Kidney (tissue), 22 donors: ENCODE results near the gene MAPKBP1. TPM values are rescaled to one million over a fixed set of nuclear protein-coding genes. Genes with fewer than 3 reads are reported as not detected.
"Not testable (repeated sequence)": the region's sequence is repeated elsewhere in the genome, so short reads cannot be mapped to it uniquely, and the experiment has no call there.

ENCODE experiments used
- DNase-seq, 5 donors: peaks; one replicate each; pipeline ENCODE4 v3.0.0-alpha.2; 2013 to 2020
- FAIRE-seq: peaks from 2 replicates; lab custom pipeline; 2012; peaks lifted over from hg19 to GRCh38; lab: Jason Lieb, UNC
- H3K27ac ChIP-seq, 2 donors: one replicate each; pipeline ENCODE4 v1.7.0; 2013; ENCODE audit warnings: low read depth in 2 of 2, low read length in 2 of 2, inconsistent platforms in 1 of 2
- H3K27me3 ChIP-seq: one replicate; pipeline ENCODE4 v1.7.1; 2013; ENCODE audit warnings: low read length, inconsistent platforms; ENCODE audit not compliant: control insufficient read depth, insufficient read depth
- H3K36me3 ChIP-seq, 3 donors: one replicate each; pipeline versions ENCODE4 v1.7.0 to v1.7.1; 2013; ENCODE audit warnings: low read length in 3 of 3, control low read depth in 1 of 3, inconsistent platforms in 1 of 3; ENCODE audit not compliant: insufficient read depth in 3 of 3, control insufficient read depth in 2 of 3
- H3K4me1 ChIP-seq, 3 donors: one replicate each; pipeline versions ENCODE4 v1.7.0 to v1.7.1; 2013; ENCODE audit warnings: low read length in 3 of 3, inconsistent platforms in 1 of 3, low read depth in 1 of 3; ENCODE audit not compliant: control insufficient read depth in 2 of 3, insufficient read depth in 2 of 3
- H3K4me3 ChIP-seq, 3 donors: one replicate each; pipeline versions ENCODE4 v1.7.0 to v1.8.1; 2013; ENCODE audit warnings: low read length in 3 of 3, control low read depth in 1 of 3, inconsistent platforms in 1 of 3
- H3K9ac ChIP-seq, 3 donors: one replicate each; pipeline versions ENCODE4 v1.7.0 to v1.7.1; 2013; ENCODE audit warnings: low read length in 3 of 3, control low read depth in 1 of 3, inconsistent platforms in 1 of 3
- H3K9me3 ChIP-seq, 3 donors: one replicate each; pipeline versions ENCODE4 v1.7.0 to v1.7.1; 2013; ENCODE audit warnings: low read length in 3 of 3, control low read depth in 1 of 3, inconsistent platforms in 1 of 3; ENCODE audit not compliant: control insufficient read depth in 2 of 3, insufficient read depth in 1 of 3
- CTCF ChIP-seq: IDR thresholded peaks from 3 replicates; pipeline ENCODE4 v1.5.1; 2012; ENCODE audit warnings: mild to moderate bottlenecking, moderate library complexity, borderline replicate concordance; ENCODE audit not compliant: insufficient read depth; ENCODE audit errors: extremely low read depth
- intact Hi-C: fragments of 100-400 bp; cut with DNase I; formaldehyde crosslinking; loops from one replicate; pipeline ENCODE4 v1.11.1; 2022
- long read RNA-seq, 10 donors: library from polyadenylated mRNA in 1 of 10; unstranded in 1 of 10; transcript quantifications; one replicate each; pipeline ENCODE4 v2.0.0 and lab custom pipeline, GENCODE V29; 2021 to 2026
- polyA plus RNA-seq: library from polyadenylated mRNA; stranded (reverse); fragments of 350-450 nt; fragmentation: Illumina TruSeq; extraction: RNeasy Lipid Tissue Mini Kit (QIAGEN cat#74804); gene quantifications from one replicate; pipeline ENCODE4 v1.2.3, GENCODE V29; 2014; ENCODE audit warnings: low read depth, low replicate concordance; ENCODE audit not compliant: insufficient read depth
- total RNA-seq: library from RNA; stranded (reverse); fragmentation: NEBNext Ultra II Directional; extraction: Animal tissue kit (Norgen Biotek cat#: 25700); gene quantifications from one replicate; pipeline ENCODE4 v1.2.1, GENCODE V29; 2021
- donor health status: control.
- donor health status: control.
- donor health status: control.
- donor health status: control.
- donor health status: control.
- donor health status: DM: yes; HTN: yes; CAD: no.
- donor health status: Normal renal cell carcinoma (clear cell type).

The MAPKBP1 gene
- total RNA-seq (28.6 TPM), polyA plus RNA-seq (3.7 TPM)
- long read RNA-seq, donor 1, partial matches to known transcripts: 0 of 1 reads
- long read RNA-seq, donor 1, other reads (novel, unspliced or antisense): 0 of 1 reads
- long read RNA-seq, donor 2: 0 reads
- long read RNA-seq, donor 3, partial matches to known transcripts: 0 of 1 reads
- long read RNA-seq, donor 3, other reads (novel, unspliced or antisense): 0 of 1 reads
- long read RNA-seq, donor 4: 0 reads
- long read RNA-seq, donor 5, partial matches to known transcripts: 0 of 1 reads
- long read RNA-seq, donor 5, other reads (novel, unspliced or antisense): 0 of 1 reads
- long read RNA-seq, donor 6: 0 reads
- long read RNA-seq, donor 7, partial matches to known transcripts: 3 of 10 reads
- long read RNA-seq, donor 7, other reads (novel, unspliced or antisense): 7 of 10 reads
- long read RNA-seq, donor 8: 0 reads
- long read RNA-seq, donor 9, partial matches to known transcripts: 0 of 1 reads
- long read RNA-seq, donor 9, other reads (novel, unspliced or antisense): 0 of 1 reads
- long read RNA-seq, donor 10, full-length matches to known transcripts: 1 of 1 reads
- long read RNA-seq, donor 10, partial matches to known transcripts: 0 of 1 reads
- long read RNA-seq, donor 10, other reads (novel, unspliced or antisense): 0 of 1 reads

GRCh38 chr15:41774062-41774881 lies at the start of gene MAPKBP1:
Gene MAPKBP1 (plus strand): TSS chr15:41774484. CDS start chr15:41775276, 792 bp downstream.
- H3K4me3 ChIP-seq: peak within 1 kb of the TSS; percentile 66 to 90 (median 88)
- H3K27me3 ChIP-seq: no peaks in the 10 kb centered on the region
- H3K9ac ChIP-seq: peak within 1 kb of the TSS; percentile 78 to 96 (median 82)
- DNase-seq (peak; percentile 98 to 99 (median 99)), FAIRE-seq (peak; percentile 78)
- intact Hi-C loops: loop anchor here (5.0 kb wide), 1 partner anchor 38 kb away; no protein-coding TSS in a partner anchor
- no peaks in the 10 kb centered on the region for H3K9me3 ChIP-seq
- H3K36me3 ChIP-seq: no peaks in the 10 kb centered on the region
- H3K27ac ChIP-seq: peak within 1 kb of the TSS; percentile 75 to 85
- H3K4me1 ChIP-seq: peaks cover 3 to 27% (median 5%) of the 10 kb centered on the region in 3 donors
- TF ChIP-seq CTCF: peak; percentile 73

DNA sequence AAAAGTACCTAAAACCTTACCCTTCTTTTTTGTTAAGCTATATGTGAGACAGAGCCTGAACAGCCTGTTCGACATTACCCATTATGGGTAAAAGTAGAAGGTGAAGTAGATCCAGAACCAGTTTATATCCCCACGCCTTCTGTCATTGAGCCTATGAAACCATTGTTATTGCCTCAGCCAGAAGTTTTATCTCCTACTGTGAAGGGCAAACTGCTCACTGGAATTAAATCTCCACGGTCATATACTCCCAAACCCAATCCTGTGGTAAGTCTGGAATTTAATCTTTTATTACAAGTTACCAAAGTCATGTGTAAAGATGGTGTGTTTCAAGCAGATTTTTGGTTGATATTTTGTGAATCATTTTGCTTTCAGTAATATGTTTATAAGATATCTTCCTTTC lies 47.1 kb upstream of the MAPKBP1 start:
- Histone ChIP-seq H3K9ac (no peak overlapping the region), H3K27ac (no peak overlapping the region), H3K36me3 (peaks cover 0 to 3% (median 3%) of the 10 kb centered on the region in 3 donors), H3K4me3 (no peak overlapping the region), H3K9me3 (no peaks in the 10 kb centered on the region), H3K4me1 (no peaks in the 10 kb centered on the region), H3K27me3 (no peaks in the 10 kb centered on the region)
- no peak for TF ChIP-seq CTCF
- DNase-seq (no peak), FAIRE-seq (no peak)
- intact Hi-C loops: no loop called here

GRCh38 chr15:41728061-41728460 lies 46.2 kb upstream of the MAPKBP1 start:
- H3K9ac ChIP-seq, H3K4me3 ChIP-seq, H3K27ac ChIP-seq, H3K9me3 ChIP-seq, FAIRE-seq, intact Hi-C loops, H3K4me1 ChIP-seq, DNase-seq, H3K36me3 ChIP-seq, H3K27me3 ChIP-seq: not testable (repeated sequence)
